Astrocyte (in vitro differentiated cells and primary cell): Measurements from ENCODE around the gene MMAB. TPM values are rescaled to one million over a fixed set of nuclear protein-coding genes. Genes with fewer than 3 reads are reported as not detected.

Experiments
- DNase-seq: peaks from one replicate; pipeline ENCODE4 v3.0.0-alpha.2; 2010; ENCODE audit warnings: low read depth
- FAIRE-seq: peaks from 2 replicates; lab custom pipeline; 2011; peaks lifted over from hg19 to GRCh38; lab: Jason Lieb, UNC
- H2AFZ ChIP-seq: 2 replicates; pipeline ENCODE4 v1.6.0; 2012; ENCODE audit warnings: low read depth, low read length, inconsistent platforms
- H3K27ac ChIP-seq: 2 replicates; pipeline ENCODE4 v1.5.1; 2011; ENCODE audit warnings: low read depth, low read length, inconsistent platforms
- H3K27me3 ChIP-seq: 2 replicates; pipeline ENCODE4 v1.6.0; 2011; ENCODE audit warnings: low read length, inconsistent platforms; ENCODE audit not compliant: insufficient read depth
- H3K36me3 ChIP-seq: 2 replicates; pipeline ENCODE4 v1.5.1; 2011; ENCODE audit warnings: low read length, inconsistent platforms; ENCODE audit not compliant: insufficient read depth
- H3K4me1 ChIP-seq: 2 replicates; pipeline ENCODE4 v1.5.1; 2011; ENCODE audit warnings: low read length, inconsistent platforms; ENCODE audit not compliant: insufficient read depth
- H3K4me2 ChIP-seq: 2 replicates; pipeline ENCODE4 v1.6.0; 2012; ENCODE audit warnings: low read length, inconsistent platforms
- H3K4me3 ChIP-seq: 2 replicates; pipeline ENCODE4 v1.5.1; 2011; ENCODE audit warnings: low read depth, mild to moderate bottlenecking, low read length, inconsistent platforms; ENCODE audit not compliant: insufficient read depth
- H3K79me2 ChIP-seq: 2 replicates; pipeline ENCODE4 v1.6.0; 2012; ENCODE audit warnings: mild to moderate bottlenecking, low read length, inconsistent platforms; ENCODE audit not compliant: insufficient read depth
- H3K9ac ChIP-seq: 2 replicates; pipeline ENCODE4 v1.6.0; 2012; ENCODE audit warnings: mild to moderate bottlenecking, low read length, inconsistent platforms
- H3K9me3 ChIP-seq: 2 replicates; pipeline ENCODE4 v1.5.1; 2012; ENCODE audit warnings: low read depth, mild to moderate bottlenecking, low read length, inconsistent platforms; ENCODE audit not compliant: insufficient read depth
- H4K20me1 ChIP-seq: 2 replicates; pipeline ENCODE4 v1.6.0; 2012; ENCODE audit warnings: low read length, inconsistent platforms; ENCODE audit not compliant: insufficient read depth
- H3K27ac Mint-ChIP-seq: one replicate; pipeline ENCODE4 v1.8.0; 2021; ENCODE audit warnings: mild to moderate bottlenecking, mixed read lengths; ENCODE audit not compliant: unreplicated experiment
- H3K27me3 Mint-ChIP-seq: one replicate; pipeline ENCODE4 v1.8.0; 2021; ENCODE audit warnings: low read depth, mixed read lengths; ENCODE audit not compliant: unreplicated experiment
- H3K36me3 Mint-ChIP-seq: one replicate; pipeline ENCODE4 v1.8.0; 2021; ENCODE audit warnings: low read depth, mixed read lengths; ENCODE audit not compliant: unreplicated experiment
- H3K4me1 Mint-ChIP-seq: one replicate; pipeline ENCODE4 v1.8.0; 2021; ENCODE audit warnings: low read depth, mixed read lengths; ENCODE audit not compliant: unreplicated experiment
- H3K4me3 Mint-ChIP-seq: one replicate; pipeline ENCODE4 v1.8.0; 2021; ENCODE audit warnings: mild to moderate bottlenecking, moderate library complexity, mixed read lengths; ENCODE audit not compliant: unreplicated experiment
- H3K9me3 Mint-ChIP-seq: one replicate; pipeline ENCODE4 v1.8.0; 2021; ENCODE audit warnings: mild to moderate bottlenecking, mixed read lengths; ENCODE audit not compliant: unreplicated experiment
- CTCF ChIP-seq: IDR thresholded peaks from 2 replicates; pipeline ENCODE4 v1.5.1; 2011; ENCODE audit warnings: low read depth, mild to moderate bottlenecking, inconsistent platforms, low read length, moderate library complexity; ENCODE audit not compliant: insufficient read depth
- EZH2 ChIP-seq: IDR thresholded peaks from 2 replicates; pipeline ENCODE4 v1.6.1; 2012; ENCODE audit warnings: mild to moderate bottlenecking, low read length, inconsistent platforms; ENCODE audit not compliant: insufficient read depth
- total RNA-seq: library from RNA; stranded (reverse); gene quantifications from 2 replicates; pipeline ENCODE4 v1.2.1, GENCODE V29; 2021

Gene MMAB
- total RNA-seq, 1 donor from 2014 or later: 17.8 TPM

- no peak overlapping the region for H2AFZ ChIP-seq
- no peak overlapping the region for H3K27ac ChIP-seq
- no peaks in the 10 kb centered on the region for H4K20me1 ChIP-seq
- no peak overlapping the region for H3K9ac ChIP-seq
- Mint-ChIP-seq H3K9me3 (peaks cover 3% of the 10 kb centered on the region), H3K4me1 (peaks cover 4% of the 10 kb centered on the region), H3K27me3 (no peaks in the 10 kb centered on the region), H3K4me3 (no peak overlapping the region), H3K36me3 (no peaks in the 10 kb centered on the region), H3K27ac (peak overlapping the region; percentile 30)
- FAIRE-seq (no peak), DNase-seq (no peak)
- TF ChIP-seq CTCF (no peak), EZH2 (no peak)
- H3K9me3 ChIP-seq: no peaks in the 10 kb centered on the region
- H3K4me2 ChIP-seq: no peak overlapping the region
- no peaks in the 10 kb centered on the region for H3K79me2 ChIP-seq
- no peaks in the 10 kb centered on the region for H3K27me3 ChIP-seq
- H3K4me3 ChIP-seq: no peak overlapping the region
- H3K4me1 ChIP-seq: no peaks in the 10 kb centered on the region
- H3K36me3 ChIP-seq: no peaks in the 10 kb centered on the region
Observed at GRCh38 chr12:109594556-109595317, 21.4 kb upstream of the MMAB start.

DNA sequence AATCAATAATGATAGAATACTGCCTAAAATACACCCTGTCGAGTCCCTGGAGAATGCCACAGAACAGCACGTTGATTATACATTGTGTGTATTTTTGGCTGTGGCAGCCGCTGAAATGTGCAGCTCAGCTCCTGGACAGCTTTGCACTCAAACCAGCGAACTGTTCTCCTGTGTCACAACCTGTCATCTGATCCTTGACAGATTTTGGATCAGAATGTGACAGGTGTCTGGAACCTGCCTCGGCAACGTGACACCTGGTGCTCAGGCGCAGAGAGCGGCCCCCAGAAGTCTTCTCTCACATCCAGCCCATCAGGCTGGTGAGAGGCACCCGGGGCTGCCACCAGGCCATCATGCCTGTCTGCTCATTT, 19.6 kb upstream of the MMAB start:
- Histone ChIP-seq H2AFZ (no peak overlapping the region), H3K4me3 (no peak overlapping the region), H3K27me3 (no peaks in the 10 kb centered on the region), H3K4me2 (no peak overlapping the region), H3K9ac (no peak overlapping the region), H3K4me1 (no peaks in the 10 kb centered on the region), H4K20me1 (no peaks in the 10 kb centered on the region), H3K27ac (no peak overlapping the region), H3K36me3 (no peaks in the 10 kb centered on the region), H3K9me3 (no peaks in the 10 kb centered on the region), H3K79me2 (no peaks in the 10 kb centered on the region)
- H3K27ac Mint-ChIP-seq: no peak overlapping the region
- FAIRE-seq: no peak
- H3K4me1 Mint-ChIP-seq: peaks cover 2% of the 10 kb centered on the region
- H3K9me3 Mint-ChIP-seq: peaks cover 3% of the 10 kb centered on the region
- no peak overlapping the region for H3K4me3 Mint-ChIP-seq
- TF ChIP-seq EZH2 (no peak), CTCF (no peak)
- no peak for DNase-seq
- peaks cover 5% of the 10 kb centered on the region for H3K36me3 Mint-ChIP-seq
- peaks cover 5% of the 10 kb centered on the region for H3K27me3 Mint-ChIP-seq
